ENCODE data around the gene TMEM138.

GRCh38 chr11:61357894-61358239 is 4.3 kb upstream of the TMEM138 start:
- TF ChIP-seq CTCF (IDR thresholded peaks at IDR 0.05), result no peak
- TF ChIP-seq POLR2A (IDR thresholded peaks at IDR 0.05), result no peak
- no peak for TF ChIP-seq POLR2AphosphoS5 (IDR thresholded peaks at IDR 0.05; ENCODE audit: insufficient read depth in 1 of 2, low read depth in 1 of 2)

All from vagina (tissue), 2 donors.